GM12865 (cell line): Measurements from ENCODE around the gene SPATA17.

ENCODE experiments used
- DNase-seq: peaks from one replicate; pipeline ENCODE4 v3.0.0; 2010; ENCODE audit warnings: low read depth
- H3K4me3 ChIP-seq: 2 replicates; pipeline ENCODE4 v1.5.1; 2011; ENCODE audit warnings: mild to moderate bottlenecking, low read depth, low read length, control low read depth
- CTCF ChIP-seq: IDR thresholded peaks from 2 replicates; pipeline ENCODE4 v1.5.1; 2011; ENCODE audit warnings: low read length, control low read depth, low read depth, inconsistent platforms; ENCODE audit not compliant: insufficient read depth; ENCODE audit errors: missing control alignments

Gene SPATA17

GRCh38 chr1:217717959-217718358 lies 86.8 kb downstream of the SPATA17 start:
- no peak overlapping the region for H3K4me3 ChIP-seq
- no peak for TF ChIP-seq CTCF
- no peak for DNase-seq

- peak; percentile 6 for DNase-seq
- TF ChIP-seq CTCF = peak; percentile 5
- no peak overlapping the region for H3K4me3 ChIP-seq
These were observed 87.7 kb downstream of the SPATA17 start for GRCh38 chr1:217718873-217719272.

- no peak overlapping the region for H3K4me3 ChIP-seq
- DNase-seq = no peak
- no peak for TF ChIP-seq CTCF
These were observed 90.5 kb downstream of the SPATA17 start for GRCh38 chr1:217721692-217722091.

- H3K4me3 ChIP-seq = no peak overlapping the region
- no peak for DNase-seq
- TF ChIP-seq CTCF = no peak
These were observed 103.8 kb downstream of the SPATA17 start for GRCh38 chr1:217734973-217735372.

GRCh38 chr1:217747156-217747769 lies 116.1 kb downstream of the SPATA17 start:
- H3K4me3 ChIP-seq = no peak overlapping the region
- TF ChIP-seq CTCF = peak; percentile 51
- DNase-seq = peak; percentile 22

GRCh38 chr1:217769768-217770167 lies 138.6 kb downstream of the SPATA17 start:
- TF ChIP-seq CTCF = no peak
- no peak overlapping the region for H3K4me3 ChIP-seq
- DNase-seq = no peak

GRCh38 chr1:217770918-217771317 lies 139.8 kb downstream of the SPATA17 start:
- no peak overlapping the region for H3K4me3 ChIP-seq
- DNase-seq = no peak
- no peak for TF ChIP-seq CTCF
